ENCODE measurements around the gene PHF20. TPM values are rescaled to one million over a fixed set of nuclear protein-coding genes. Genes with fewer than 3 reads are reported as not detected.

The PHF20 gene
- total and polyA plus RNA-seq, 2 of the 13 experiments (the other 11 are each of a cell fraction or from before 2014, with no cell fraction given) = 22.8 to 34.1 TPM

GRCh38 chr20:35730583-35731468 lies 41.0 kb upstream of the PHF20 start (continued):
- 0 out of 2 replicates have a peak, but pooled peaks have one; percentile 26 for TF ChIP-seq CREB3 (CRISPR knock-in tag; IDR thresholded peaks at IDR 0.05)
- TF ChIP-seq, protein P1, sequence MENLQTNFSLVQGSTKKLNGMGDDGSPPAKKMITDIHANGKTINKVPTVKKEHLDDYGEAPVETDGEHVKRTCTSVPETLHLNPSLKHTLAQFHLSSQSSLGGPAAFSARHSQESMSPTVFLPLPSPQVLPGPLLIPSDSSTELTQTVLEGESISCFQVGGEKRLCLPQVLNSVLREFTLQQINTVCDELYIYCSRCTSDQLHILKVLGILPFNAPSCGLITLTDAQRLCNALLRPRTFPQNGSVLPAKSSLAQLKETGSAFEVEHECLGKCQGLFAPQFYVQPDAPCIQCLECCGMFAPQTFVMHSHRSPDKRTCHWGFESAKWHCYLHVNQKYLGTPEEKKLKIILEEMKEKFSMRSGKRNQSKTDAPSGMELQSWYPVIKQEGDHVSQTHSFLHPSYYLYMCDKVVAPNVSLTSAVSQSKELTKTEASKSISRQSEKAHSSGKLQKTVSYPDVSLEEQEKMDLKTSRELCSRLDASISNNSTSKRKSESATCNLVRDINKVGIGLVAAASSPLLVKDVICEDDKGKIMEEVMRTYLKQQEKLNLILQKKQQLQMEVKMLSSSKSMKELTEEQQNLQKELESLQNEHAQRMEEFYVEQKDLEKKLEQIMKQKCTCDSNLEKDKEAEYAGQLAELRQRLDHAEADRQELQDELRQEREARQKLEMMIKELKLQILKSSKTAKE (CRISPR knock-in tag; IDR thresholded peaks at IDR 0.05; ENCODE audit: borderline replicate concordance) = no peak
- TF ChIP-seq CREB1 (IDR thresholded peaks at IDR 0.05) = no peak
- TF ChIP-seq CREB1 (CRISPR knock-in tag; IDR thresholded peaks at IDR 0.05) = 0 out of 2 replicates have a peak, but pooled peaks have one; percentile 21
- TF ChIP-seq ZNF432 (CRISPR knock-in tag; IDR thresholded peaks at IDR 0.05; ENCODE audit: borderline replicate concordance) = no peak
- TF ChIP-seq ZNF605 (CRISPR knock-in tag; IDR thresholded peaks at IDR 0.05) = no peak
- TF ChIP-seq SMARCE1 (IDR thresholded peaks at IDR 0.05; ENCODE audit: borderline replicate concordance) = no peak
- peak; percentile 42; the same call in 1 of the 2 replicates for TF ChIP-seq PAF1 (CRISPR knock-in tag; IDR thresholded peaks at IDR 0.05)
- TF ChIP-seq ZFAT (CRISPR knock-in tag; conservative IDR thresholded peaks at IDR 0.05) = 0 out of 2 replicates have a peak, but pooled peaks have one; percentile 23
- no peak for TF ChIP-seq CHD2 (IDR thresholded peaks at IDR 0.05; ENCODE audit: low read depth, low read length)
- TF ChIP-seq RBFOX2 (IDR thresholded peaks at IDR 0.05; ENCODE audit: low read depth, low read length) = peak; percentile 51
- TF ChIP-seq, protein P2, sequence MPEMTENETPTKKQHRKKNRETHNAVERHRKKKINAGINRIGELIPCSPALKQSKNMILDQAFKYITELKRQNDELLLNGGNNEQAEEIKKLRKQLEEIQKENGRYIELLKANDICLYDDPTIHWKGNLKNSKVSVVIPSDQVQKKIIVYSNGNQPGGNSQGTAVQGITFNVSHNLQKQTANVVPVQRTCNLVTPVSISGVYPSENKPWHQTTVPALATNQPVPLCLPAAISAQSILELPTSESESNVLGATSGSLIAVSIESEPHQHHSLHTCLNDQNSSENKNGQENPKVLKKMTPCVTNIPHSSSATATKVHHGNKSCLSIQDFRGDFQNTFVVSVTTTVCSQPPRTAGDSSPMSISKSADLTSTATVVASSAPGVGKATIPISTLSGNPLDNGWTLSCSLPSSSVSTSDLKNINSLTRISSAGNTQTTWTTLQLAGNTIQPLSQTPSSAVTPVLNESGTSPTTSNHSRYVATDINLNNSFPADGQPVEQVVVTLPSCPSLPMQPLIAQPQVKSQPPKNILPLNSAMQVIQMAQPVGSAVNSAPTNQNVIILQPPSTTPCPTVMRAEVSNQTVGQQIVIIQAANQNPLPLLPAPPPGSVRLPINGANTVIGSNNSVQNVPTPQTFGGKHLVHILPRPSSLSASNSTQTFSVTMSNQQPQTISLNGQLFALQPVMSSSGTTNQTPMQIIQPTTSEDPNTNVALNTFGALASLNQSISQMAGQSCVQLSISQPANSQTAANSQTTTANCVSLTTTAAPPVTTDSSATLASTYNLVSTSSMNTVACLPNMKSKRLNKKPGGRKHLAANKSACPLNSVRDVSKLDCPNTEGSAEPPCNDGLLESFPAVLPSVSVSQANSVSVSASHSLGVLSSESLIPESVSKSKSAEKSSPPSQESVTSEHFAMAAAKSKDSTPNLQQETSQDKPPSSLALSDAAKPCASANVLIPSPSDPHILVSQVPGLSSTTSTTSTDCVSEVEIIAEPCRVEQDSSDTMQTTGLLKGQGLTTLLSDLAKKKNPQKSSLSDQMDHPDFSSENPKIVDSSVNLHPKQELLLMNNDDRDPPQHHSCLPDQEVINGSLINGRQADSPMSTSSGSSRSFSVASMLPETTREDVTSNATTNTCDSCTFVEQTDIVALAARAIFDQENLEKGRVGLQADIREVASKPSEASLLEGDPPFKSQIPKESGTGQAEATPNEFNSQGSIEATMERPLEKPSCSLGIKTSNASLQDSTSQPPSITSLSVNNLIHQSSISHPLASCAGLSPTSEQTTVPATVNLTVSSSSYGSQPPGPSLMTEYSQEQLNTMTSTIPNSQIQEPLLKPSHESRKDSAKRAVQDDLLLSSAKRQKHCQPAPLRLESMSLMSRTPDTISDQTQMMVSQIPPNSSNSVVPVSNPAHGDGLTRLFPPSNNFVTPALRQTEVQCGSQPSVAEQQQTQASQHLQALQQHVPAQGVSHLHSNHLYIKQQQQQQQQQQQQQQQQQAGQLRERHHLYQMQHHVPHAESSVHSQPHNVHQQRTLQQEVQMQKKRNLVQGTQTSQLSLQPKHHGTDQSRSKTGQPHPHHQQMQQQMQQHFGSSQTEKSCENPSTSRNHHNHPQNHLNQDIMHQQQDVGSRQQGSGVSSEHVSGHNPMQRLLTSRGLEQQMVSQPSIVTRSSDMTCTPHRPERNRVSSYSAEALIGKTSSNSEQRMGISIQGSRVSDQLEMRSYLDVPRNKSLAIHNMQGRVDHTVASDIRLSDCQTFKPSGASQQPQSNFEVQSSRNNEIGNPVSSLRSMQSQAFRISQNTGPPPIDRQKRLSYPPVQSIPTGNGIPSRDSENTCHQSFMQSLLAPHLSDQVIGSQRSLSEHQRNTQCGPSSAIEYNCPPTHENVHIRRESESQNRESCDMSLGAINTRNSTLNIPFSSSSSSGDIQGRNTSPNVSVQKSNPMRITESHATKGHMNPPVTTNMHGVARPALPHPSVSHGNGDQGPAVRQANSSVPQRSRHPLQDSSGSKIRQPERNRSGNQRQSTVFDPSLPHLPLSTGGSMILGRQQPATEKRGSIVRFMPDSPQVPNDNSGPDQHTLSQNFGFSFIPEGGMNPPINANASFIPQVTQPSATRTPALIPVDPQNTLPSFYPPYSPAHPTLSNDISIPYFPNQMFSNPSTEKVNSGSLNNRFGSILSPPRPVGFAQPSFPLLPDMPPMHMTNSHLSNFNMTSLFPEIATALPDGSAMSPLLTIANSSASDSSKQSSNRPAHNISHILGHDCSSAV (CRISPR knock-in tag; IDR thresholded peaks at IDR 0.05; ENCODE audit: borderline replicate concordance) = no peak
- no peak for TF ChIP-seq CENPT (CRISPR knock-in tag; IDR thresholded peaks at IDR 0.05; ENCODE audit: low read depth)
- no peak for TF ChIP-seq GMEB2 (CRISPR knock-in tag; IDR thresholded peaks at IDR 0.05; ENCODE audit: low read depth)
- no peak for TF ChIP-seq NFYB (CRISPR knock-in tag; IDR thresholded peaks at IDR 0.05)
